Suprapubic skin (tissue), 4 donors: ENCODE results near the gene COL4A3.

Experiments
- EP300 ChIP-seq: sonication (generic); formaldehyde crosslinking; IDR thresholded peaks from one replicate; pipeline ENCODE4 v1.6.1; 2017; ENCODE audit warnings: antibody characterized with exemption
- POLR2A ChIP-seq, 2 donors: fragments of 450-650 bp; IDR thresholded peaks; one replicate each; pipeline ENCODE4 v1.6.1; 2017; ENCODE audit warnings: antibody characterized with exemption in 2 of 2, mild to moderate bottlenecking in 2 of 2, moderate library complexity in 2 of 2
- POLR2AphosphoS5 ChIP-seq, 3 donors: sonication (generic); formaldehyde crosslinking; IDR thresholded peaks; one replicate each; pipeline ENCODE4 v1.6.1; 2017; ENCODE audit warnings: antibody characterized with exemption in 3 of 3
- TF ChIP-seq, protein P1 (sequence below), 2 donors: fragments of 200-600 bp in 1 of 2; fragments of 450-650 bp in 1 of 2; sonication (generic) in 1 of 2; IDR thresholded peaks; one replicate each; pipeline ENCODE4 v1.5.1; 2016 to 2019; ENCODE audit warnings: antibody characterized with exemption in 2 of 2, mild to moderate bottlenecking in 1 of 2, moderate library complexity in 1 of 2

GRCh38 chr2:227191367-227191766 is 26.9 kb downstream of the COL4A3 start:
- no peak for TF ChIP-seq POLR2A (IDR thresholded peaks at IDR 0.05)
- TF ChIP-seq, protein P1, sequence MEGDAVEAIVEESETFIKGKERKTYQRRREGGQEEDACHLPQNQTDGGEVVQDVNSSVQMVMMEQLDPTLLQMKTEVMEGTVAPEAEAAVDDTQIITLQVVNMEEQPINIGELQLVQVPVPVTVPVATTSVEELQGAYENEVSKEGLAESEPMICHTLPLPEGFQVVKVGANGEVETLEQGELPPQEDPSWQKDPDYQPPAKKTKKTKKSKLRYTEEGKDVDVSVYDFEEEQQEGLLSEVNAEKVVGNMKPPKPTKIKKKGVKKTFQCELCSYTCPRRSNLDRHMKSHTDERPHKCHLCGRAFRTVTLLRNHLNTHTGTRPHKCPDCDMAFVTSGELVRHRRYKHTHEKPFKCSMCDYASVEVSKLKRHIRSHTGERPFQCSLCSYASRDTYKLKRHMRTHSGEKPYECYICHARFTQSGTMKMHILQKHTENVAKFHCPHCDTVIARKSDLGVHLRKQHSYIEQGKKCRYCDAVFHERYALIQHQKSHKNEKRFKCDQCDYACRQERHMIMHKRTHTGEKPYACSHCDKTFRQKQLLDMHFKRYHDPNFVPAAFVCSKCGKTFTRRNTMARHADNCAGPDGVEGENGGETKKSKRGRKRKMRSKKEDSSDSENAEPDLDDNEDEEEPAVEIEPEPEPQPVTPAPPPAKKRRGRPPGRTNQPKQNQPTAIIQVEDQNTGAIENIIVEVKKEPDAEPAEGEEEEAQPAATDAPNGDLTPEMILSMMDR (IDR thresholded peaks at IDR 0.05), result no peak
- no peak for TF ChIP-seq POLR2AphosphoS5 (IDR thresholded peaks at IDR 0.05)
- TF ChIP-seq EP300, result no peak
